Kidney glomerular epithelial cell (primary cell): ENCODE results near the gene SNORC.
"Not testable (repeated sequence)": the region's sequence is repeated elsewhere in the genome, so short reads cannot be mapped to it uniquely, and the experiment has no call there.

ENCODE experiments used
- DNase-seq: peaks from one replicate; lab custom pipeline; 2025; lab: John Stamatoyannopoulos, UW

Gene SNORC

GRCh38 chr2:232896720-232897597 is 26.9 kb downstream of the SNORC start:
- no peak for DNase-seq

- no peak for DNase-seq
Observed at GRCh38 chr2:232897598-232898408, 27.7 kb downstream of the SNORC start.

GRCh38 chr2:232898592-232899543 is 28.8 kb downstream of the SNORC start:
- DNase-seq, result no peak

DNA sequence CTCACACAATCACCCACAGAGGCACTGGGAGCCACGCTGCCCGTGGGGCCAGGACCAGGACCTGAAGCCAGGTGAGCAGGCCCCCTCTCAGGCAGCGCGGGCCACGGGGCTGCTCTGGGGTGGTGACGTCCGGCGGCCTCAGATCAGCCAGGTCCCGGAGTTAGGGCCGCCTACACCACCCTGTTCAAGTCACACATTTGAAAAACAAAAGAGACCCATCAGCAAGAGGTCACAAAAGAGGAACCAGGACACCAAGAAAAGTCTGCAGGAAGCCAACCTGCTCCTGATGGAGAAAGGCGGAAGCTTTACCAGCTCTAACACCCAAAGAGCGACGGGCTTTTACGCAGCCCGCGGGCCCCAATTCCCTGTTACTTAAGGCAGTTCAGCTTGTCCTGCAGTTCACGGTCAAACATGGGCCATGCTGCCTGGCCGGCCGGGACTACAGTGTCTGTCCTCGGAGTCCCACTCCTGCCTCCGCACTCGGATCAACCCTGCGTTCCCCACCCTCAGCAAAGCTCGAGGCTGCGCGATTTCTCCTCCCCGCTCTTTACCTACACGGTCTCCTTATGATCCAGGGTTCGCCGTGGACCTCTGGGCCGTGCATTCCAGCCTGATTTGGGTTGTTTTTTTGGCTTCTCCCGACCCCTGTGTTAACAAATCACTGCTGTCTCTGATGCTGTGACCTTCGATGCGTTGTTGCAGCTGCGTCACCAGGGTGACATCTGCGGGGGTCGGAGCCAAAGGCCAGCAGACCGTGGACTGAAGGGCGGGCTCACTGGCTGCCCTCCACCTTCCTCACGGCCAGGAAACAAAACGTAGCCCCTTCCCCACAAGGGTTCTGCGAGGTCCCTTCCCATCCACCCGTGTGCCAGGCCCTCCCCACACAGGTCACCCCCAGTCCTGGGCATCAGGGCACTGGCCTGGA is 31.0 kb downstream of the SNORC start:
- no peak for DNase-seq

DNA sequence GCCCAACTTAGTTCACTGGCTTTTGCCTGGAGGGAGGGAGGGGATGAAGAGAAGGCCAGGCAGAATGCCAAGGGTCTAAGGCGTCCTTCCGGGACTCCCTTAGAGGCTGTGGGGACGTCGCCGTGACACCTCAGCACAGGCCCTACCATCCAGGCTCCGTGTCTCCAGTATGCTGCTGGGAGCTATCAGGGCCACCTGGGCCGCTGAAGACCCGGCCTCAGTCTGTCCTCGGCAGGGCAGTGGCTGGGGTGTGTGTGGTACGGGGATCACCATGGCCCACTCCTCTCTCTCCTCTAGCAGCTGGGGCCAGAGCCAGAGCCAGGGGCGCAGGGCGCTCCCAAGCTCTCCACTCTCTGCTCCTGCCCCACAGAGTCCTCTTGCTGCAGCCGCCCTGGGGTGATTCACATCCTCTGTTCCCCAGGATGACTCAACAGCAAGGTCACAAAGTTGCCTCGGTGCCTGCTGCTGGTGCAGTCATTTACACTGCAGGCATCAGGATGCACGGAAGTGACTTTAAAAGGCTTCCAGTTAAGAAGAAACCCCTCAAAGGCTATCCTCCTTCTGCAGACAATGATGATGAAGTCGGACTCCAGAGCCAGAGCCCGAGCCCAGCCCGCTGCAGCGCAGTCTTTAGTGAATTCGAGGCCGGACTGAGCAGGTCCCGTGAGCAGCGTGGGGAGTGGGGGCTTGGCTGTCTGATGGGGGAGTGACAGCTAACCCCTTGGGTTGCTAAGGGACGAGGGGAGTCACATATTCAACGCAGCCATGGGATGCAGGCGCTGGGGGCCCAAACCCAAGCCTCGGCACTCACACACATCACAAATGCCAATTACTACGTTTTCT is 31.9 kb downstream of the SNORC start:
- peak; percentile 67 for DNase-seq

- no peak for DNase-seq
Observed at GRCh38 chr2:232903989-232904388, 33.9 kb downstream of the SNORC start.

GRCh38 chr2:232906867-232907717 is 37.0 kb downstream of the SNORC start:
- not testable (repeated sequence) for DNase-seq

DNA sequence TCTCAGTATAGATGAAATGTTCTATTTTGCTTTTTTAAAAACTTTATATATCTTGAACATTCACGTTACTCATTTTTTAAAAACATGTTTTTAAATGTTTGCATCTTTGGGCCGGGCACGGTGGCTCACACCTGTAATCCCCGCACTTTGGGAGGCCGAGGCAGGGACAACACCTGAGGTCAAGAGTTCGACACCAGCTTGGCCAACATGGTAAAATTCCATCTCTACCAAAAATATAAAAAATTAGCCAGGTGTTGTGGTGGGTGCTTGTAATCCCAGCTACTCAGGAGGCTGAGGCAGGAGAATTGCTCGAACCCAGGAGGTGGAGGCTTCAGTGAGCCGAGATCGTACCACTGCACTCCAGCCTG is 37.6 kb downstream of the SNORC start:
- DNase-seq, result not testable (repeated sequence)

DNA sequence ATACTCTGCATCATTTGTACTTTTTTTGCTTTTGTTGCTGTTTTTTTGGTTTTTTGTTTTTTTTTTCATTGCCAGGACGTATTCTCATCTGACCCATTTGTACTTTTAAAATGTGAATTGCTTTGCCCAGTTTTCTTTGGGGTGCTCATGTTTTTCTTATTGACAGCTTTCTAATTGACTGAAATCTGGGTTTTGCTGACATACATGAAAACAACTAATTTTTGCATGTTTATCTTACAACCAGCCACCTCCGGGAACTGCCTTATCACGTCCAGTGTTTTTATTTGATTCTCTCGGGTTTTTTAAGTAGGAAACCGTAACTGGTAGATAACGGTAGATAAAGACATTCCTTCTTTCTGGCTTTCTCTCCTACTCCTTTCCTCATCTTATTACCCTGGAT is 38.6 kb downstream of the SNORC start:
- DNase-seq, result no peak

DNA sequence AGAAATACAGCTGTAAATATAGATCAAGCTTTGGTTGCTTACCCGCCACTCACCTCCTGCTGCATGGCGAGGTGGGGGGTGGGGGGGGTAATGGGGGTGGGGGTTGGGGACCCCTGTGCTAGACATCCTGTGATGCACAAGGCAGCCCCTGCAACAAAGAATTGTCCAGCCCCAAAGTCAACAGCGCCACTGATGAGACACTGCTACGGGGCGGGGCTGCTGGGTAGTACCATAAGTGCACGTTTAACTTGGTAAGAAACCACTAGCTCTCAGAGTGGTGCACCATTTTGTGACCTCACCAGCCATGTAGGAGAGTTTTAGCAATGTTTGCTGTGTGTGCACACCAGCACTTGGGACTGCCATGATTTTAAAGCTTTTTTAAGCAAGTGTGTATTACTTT is 40.3 kb downstream of the SNORC start:
- no peak for DNase-seq

- DNase-seq, result no peak
Observed at GRCh38 chr2:232911712-232912277, 41.7 kb downstream of the SNORC start.

- no peak for DNase-seq
Observed at GRCh38 chr2:232913903-232914302, 43.8 kb downstream of the SNORC start.

DNA sequence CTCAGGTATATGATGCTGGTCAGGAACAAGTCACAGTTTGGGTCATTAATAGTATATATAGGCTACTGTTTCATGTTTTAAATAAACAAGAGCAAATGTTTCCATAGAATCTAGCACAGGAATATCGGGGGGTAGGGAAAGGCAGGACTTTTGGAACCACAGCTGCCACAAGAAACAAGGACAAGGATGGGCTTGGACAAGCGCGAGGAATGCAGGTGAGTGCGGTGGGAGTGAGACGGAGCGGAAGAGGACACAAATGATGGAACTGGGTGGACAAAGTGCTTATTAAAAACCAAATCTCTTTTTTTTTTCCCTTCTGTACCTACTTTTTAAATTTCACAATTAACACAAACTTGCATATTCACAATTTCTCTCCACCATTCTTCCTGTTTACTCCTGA is 49.1 kb downstream of the SNORC start:
- DNase-seq, result no peak

GRCh38 chr2:232920055-232920454 is 50.0 kb downstream of the SNORC start:
- no peak for DNase-seq

DNA sequence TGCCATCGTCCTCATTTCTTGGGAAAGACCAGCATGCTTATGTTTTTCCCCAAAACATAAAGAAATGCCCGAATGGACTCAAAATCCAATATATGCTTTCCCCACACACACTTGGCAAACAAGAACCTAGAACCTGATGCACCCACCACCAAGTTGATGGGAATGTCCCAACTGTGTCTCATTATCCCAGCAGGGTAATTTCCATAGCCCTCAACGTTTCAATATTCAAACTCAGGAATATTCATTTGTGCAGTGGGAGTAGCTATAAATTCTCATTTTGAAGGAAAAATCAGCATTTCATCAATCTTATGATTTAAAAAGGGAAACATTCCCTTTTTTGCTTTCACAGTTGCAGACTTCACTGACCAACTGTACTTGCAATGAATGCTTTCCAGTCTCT is 50.7 kb downstream of the SNORC start:
- DNase-seq, result no peak

DNA sequence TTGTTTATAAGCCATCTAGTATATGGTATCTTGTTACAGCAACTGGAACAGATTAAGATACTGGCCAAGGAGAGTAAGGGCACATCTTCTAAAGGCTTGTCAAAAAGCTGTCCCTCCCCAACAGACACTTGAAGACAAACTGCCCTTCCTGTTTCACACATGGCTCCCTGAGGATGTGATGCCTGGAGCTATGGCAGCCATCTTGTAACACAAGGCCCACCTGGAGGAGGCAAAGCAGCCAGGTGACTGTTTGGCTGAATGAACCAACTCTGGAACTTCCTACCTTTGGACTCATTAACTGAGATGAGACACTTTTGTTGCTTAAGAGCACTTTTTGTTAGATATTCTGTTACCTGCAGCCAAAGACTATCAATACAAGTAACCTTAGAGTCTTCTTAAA is 54.4 kb downstream of the SNORC start:
- no peak for DNase-seq

- DNase-seq, result no peak
Observed at GRCh38 chr2:232925153-232925820, 55.2 kb downstream of the SNORC start.

GRCh38 chr2:232925821-232926156 is 55.7 kb downstream of the SNORC start:
- no peak for DNase-seq
